GM12878 (cell line): Measurements from ENCODE around the gene ACVR1B. TPM values are rescaled to one million over a fixed set of nuclear protein-coding genes. Genes with fewer than 3 reads are reported as not detected.

ENCODE experiments used
- ATAC-seq: fragments of 200-7000 bp; cut with Tn5 transposase; 3 replicates; pipeline ENCODE4 v1.9.1; 2020; ENCODE audit warnings: mild to moderate bottlenecking, moderate library complexity
- BruUV-seq: library from RNA; stranded (reverse); fragments of 400-500 nt; replicated peaks from 2 replicates; lab custom pipeline; 2021; lab: Mats Ljungman, UMichigan
- CTCF ChIA-PET: fragments of 300-600 bp; sonication (Branson Sonifier 250); formaldehyde crosslinking; extraction: SDS; loops from one replicate; lab custom pipeline; 2021; ENCODE audit warnings: inconsistent platforms; lab: Yijun Ruan, JAX
- POLR2A ChIA-PET: fragments of 350-600 bp; formaldehyde crosslinking; extraction: SDS; loops from one replicate; lab custom pipeline; 2021; ENCODE audit warnings: inconsistent platforms; lab: Charles Lee
- RAD21 ChIA-PET: fragments of 300-600 bp; sonication (Branson Sonifier 250); formaldehyde crosslinking; loops from one replicate; lab custom pipeline; 2023; ENCODE audit warnings: antibody characterized with exemption; ENCODE audit not compliant: unreplicated experiment; lab: Charles Lee
- SMC1A ChIA-PET: fragments of 300-600 bp; sonication (Branson Sonifier 250); formaldehyde crosslinking; loops from one replicate; lab custom pipeline; 2023; ENCODE audit not compliant: unreplicated experiment, uncharacterized antibody; lab: Charles Lee
- DNase-seq: peaks from one replicate; pipeline ENCODE4 v3.0.0-alpha.2; 2011; ENCODE audit warnings: low read depth, low spot score
- FAIRE-seq: peaks from 3 replicates; lab custom pipeline; 2011; peaks lifted over from hg19 to GRCh38; lab: Jason Lieb, UNC
- H2AFZ ChIP-seq: 2 replicates; pipeline ENCODE4 v1.6.0; 2011; ENCODE audit warnings: low read depth, low read length, control low read depth; ENCODE audit not compliant: control insufficient read depth
- H3K27ac ChIP-seq: 2 replicates; pipeline ENCODE4 v1.5.1; 2011; ENCODE audit warnings: control low read depth; ENCODE audit not compliant: control insufficient read depth, insufficient read depth
- H3K27me3 ChIP-seq, 2 experiments: replicated peaks in 1 of 2; 2 replicates each; pipeline versions ENCODE4 v1.6.0 to v1.6.1; 2011; ENCODE audit warnings: low read length in 1 of 2; ENCODE audit not compliant: control insufficient read depth in 2 of 2, insufficient read depth in 2 of 2
- H3K36me3 ChIP-seq, 2 experiments: 2 replicates each; pipeline ENCODE4 v1.5.1; 2011; ENCODE audit warnings: low read length in 1 of 2; ENCODE audit not compliant: control insufficient read depth in 2 of 2, insufficient read depth in 2 of 2
- H3K4me1 ChIP-seq: 2 replicates; pipeline ENCODE4 v1.6.1; 2011; ENCODE audit warnings: mild to moderate bottlenecking, low read length, moderate library complexity, mixed read lengths; ENCODE audit not compliant: control insufficient read depth, insufficient read depth
- H3K4me2 ChIP-seq: 2 replicates; pipeline ENCODE4 v1.6.0; 2011; ENCODE audit warnings: control low read depth; ENCODE audit not compliant: control insufficient read depth, insufficient read depth
- H3K4me3 ChIP-seq: fragments of 200-600 bp; sonication (generic); 2 replicates; pipeline ENCODE4 v1.5.1; 2016
- H3K79me2 ChIP-seq: 2 replicates; pipeline ENCODE4 v1.6.0; 2011; ENCODE audit warnings: low read length; ENCODE audit not compliant: control insufficient read depth, insufficient read depth
- H3K9ac ChIP-seq: 2 replicates; pipeline ENCODE4 v1.8.0; 2011; ENCODE audit warnings: low read length, control low read depth, mixed read lengths; ENCODE audit not compliant: control insufficient read depth, insufficient read depth
- H3K9me3 ChIP-seq: replicated peaks from 3 replicates; pipeline ENCODE4 v1.5.1; 2011; ENCODE audit warnings: mild to moderate bottlenecking, low read length; ENCODE audit not compliant: control insufficient read depth, insufficient read depth
- H4K20me1 ChIP-seq: 2 replicates; pipeline ENCODE4 v1.6.0; 2011; ENCODE audit not compliant: control insufficient read depth, insufficient read depth
- CBX3 ChIP-seq: fragments of 200-600 bp; sonication (generic); IDR thresholded peaks from 2 replicates; pipeline ENCODE4 v1.6.1; 2016; ENCODE audit warnings: low read depth, borderline replicate concordance
- CEBPZ ChIP-seq: fragments of 150-350 bp; IDR thresholded peaks from 2 replicates; pipeline ENCODE4 v1.6.1; 2016; ENCODE audit warnings: low read depth, low read length
- EGR1 ChIP-seq, 2 experiments: IDR thresholded peaks; 1 replicate in 1 of 2; 2 replicates in 1 of 2; pipeline ENCODE4 v1.6.1; 2011 to 2012; ENCODE audit warnings: low read depth in 2 of 2, low read length in 2 of 2, borderline replicate concordance in 1 of 2, mild to moderate bottlenecking in 1 of 2, moderate library complexity in 1 of 2
- GATAD2B ChIP-seq: fragments of 450-650 bp; conservative IDR thresholded peaks from 2 replicates; pipeline ENCODE4 v1.6.1; 2017; ENCODE audit warnings: low read depth, mild to moderate bottlenecking, moderate library complexity
- PAX8 ChIP-seq: fragments of 450-650 bp; IDR thresholded peaks from 2 replicates; pipeline ENCODE4 v1.6.1; 2017; ENCODE audit warnings: mild to moderate bottlenecking, moderate library complexity
- SMARCA5 ChIP-seq: fragments of 450-650 bp; IDR thresholded peaks from 2 replicates; pipeline ENCODE4 v1.6.1; 2017; ENCODE audit warnings: mild to moderate bottlenecking
- SREBF2 ChIP-seq: IDR thresholded peaks from 2 replicates; pipeline ENCODE4 v1.6.1; 2012; ENCODE audit warnings: mild to moderate bottlenecking, low read length
- TARDBP ChIP-seq: IDR thresholded peaks from 2 replicates; pipeline ENCODE4 v1.6.1; 2016; ENCODE audit warnings: borderline replicate concordance
- TCF7 ChIP-seq: IDR thresholded peaks from 2 replicates; pipeline ENCODE4 v1.6.1; 2014; ENCODE audit warnings: antibody characterized with exemption, borderline replicate concordance
- YBX1 ChIP-seq: fragments of 450-650 bp; IDR thresholded peaks from 2 replicates; pipeline ENCODE4 v1.6.1; 2016; ENCODE audit warnings: antibody characterized with exemption
- ZBTB40 ChIP-seq: fragments of 450-650 bp; IDR thresholded peaks from 2 replicates; pipeline ENCODE4 v1.6.1; 2016; ENCODE audit warnings: mild to moderate bottlenecking, moderate library complexity, borderline replicate concordance
- whole genome bisulfite sequencing: methylation state at CpG from one replicate; pipeline ENCODE4 v1.1.6; 2016; ENCODE audit warnings: low lambda C conversion rate; ENCODE audit not compliant: insufficient replicate concordance, insufficient coverage; ENCODE audit errors: missing lambda C conversion rate; 5-methylcytosine and 5-hydroxymethylcytosine counted together
- in situ Hi-C: fragments of 300-500 bp; cut with MboI; formaldehyde crosslinking; loops from 9 replicates; pipeline ENCODE4 v1.14.3; 2018; ENCODE audit warnings: mixed read lengths
- intact Hi-C: fragments of 100-400 bp; cut with micrococcal nuclease; formaldehyde crosslinking; loops from one replicate; pipeline ENCODE4 v1.14.2; 2022; ENCODE audit not compliant: unreplicated experiment
- polyA plus RNA-seq, 11 experiments: library from polyadenylated mRNA; depleted of rRNA in 4 of 11; unstranded in 6 of 11; stranded (reverse) in 5 of 11; fragments of >200 nt; fragmentation: Nextera tagmentation in 4 of 11; fragmentation: Illumina TruSeq in 1 of 11; extraction: Ambion mirVana in 4 of 11; extraction: Trizol in 1 of 11; gene quantifications; 1 replicate in 1 of 11; 2 replicates in 10 of 11; pipeline versions ENCODE4 v1.2.1 to v1.2.3, GENCODE V29; 2011 to 2016; ENCODE audit warnings: inconsistent platforms in 2 of 11, missing spikeins in 2 of 11, low read depth in 1 of 11
- total RNA-seq, 4 experiments: library from RNA; depleted of rRNA in 3 of 4; stranded (reverse); fragments of >200 nt in 3 of 4; fragmentation: Illumina TruSeq in 1 of 4; extraction: Trizol in 1 of 4; gene quantifications; 2 replicates each; pipeline versions ENCODE4 v1.2.1 to v1.2.3, GENCODE V29; 2013 to 2021

The ACVR1B gene
- total and polyA plus RNA-seq, 10 of the 15 experiments (the other 5 are each of a cell fraction or from before 2014, with no cell fraction given) = 0.02 to 0.69 (median 0.16) TPM; not detected in 2

GRCh38 chr12:51984657-51985056, 33.2 kb downstream of the ACVR1B start:
- H3K36me3 ChIP-seq = no peaks in the 10 kb centered on the region
- peaks cover 0 to 5% of the 10 kb centered on the region in 2 experiments; a peak in 1 of 4 replicates for H3K27me3 ChIP-seq
- no peak overlapping the region for H2AFZ ChIP-seq
- no peaks in the 10 kb centered on the region for H3K9me3 ChIP-seq
- no peaks in the 10 kb centered on the region for H3K79me2 ChIP-seq
- 44% methylated on average over 6 of the region's 6 CpGs for WGBS
- FAIRE-seq (no peak), DNase-seq (no peak), ATAC-seq (no peak)
- ChIA-PET CTCF (interaction anchor here (0.8 to 3.0 kb wide), 9 partner anchors 8 to 92 kb away, joined by 3 to 10 read pairs (median 4); no protein-coding TSS in a partner anchor), POLR2A (no interaction called here), SMC1A (interaction anchor here (1.0 to 1.1 kb wide), 2 partner anchors 40 to 103 kb away, joined by 3 to 4 read pairs; no protein-coding TSS in a partner anchor), RAD21 (interaction anchor here (0.8 kb wide), 1 partner anchor 57 kb away, joined by 3 read pairs; no protein-coding TSS in a partner anchor)
- TF ChIP-seq TARDBP = no peak
- TF ChIP-seq SREBF2 = no peak
- no peak for TF ChIP-seq TCF7
- no peak for TF ChIP-seq ZBTB40
- no peak for TF ChIP-seq YBX1
- TF ChIP-seq SMARCA5 = no peak
- TF ChIP-seq CBX3 = no peak
- TF ChIP-seq GATAD2B = no peak
- no peak for TF ChIP-seq PAX8
- no peak for TF ChIP-seq CEBPZ
- TF ChIP-seq EGR1 (IDR thresholded peaks at IDR 0.05; ENCODE audit: borderline replicate concordance in 1 of 2, low read depth in 2 of 2, low read length in 2 of 2) = no peak
- H4K20me1 ChIP-seq = no peaks in the 10 kb centered on the region
- no peak overlapping the region for H3K4me3 ChIP-seq
- H3K27ac ChIP-seq = no peak overlapping the region
- no peaks in the 10 kb centered on the region for H3K4me1 ChIP-seq
- BruUV-seq = no TSS peak
- no peak overlapping the region for H3K9ac ChIP-seq
- in situ Hi-C loops = no loop called here
- intact Hi-C loops = loop anchor here (5.0 to 10.0 kb wide), 2 partner anchors 38 to 560 kb away; partner anchors contain the start of gene SLC4A8
- H3K4me2 ChIP-seq = no peak overlapping the region
